ENCODE measurements around the gene SLC22A2. TPM values are rescaled to one million over a fixed set of nuclear protein-coding genes. Genes with fewer than 3 reads are reported as not detected.

SLC22A2 gene
- total and polyA plus RNA-seq, 4 experiments from 2014 or later: not detected

GRCh38 chr6:160265869-160266476 is 7.4 kb upstream of the SLC22A2 start:
- intact Hi-C loops (cut with micrococcal nuclease): no loop called here
- no peak for DNase-seq
- Mint-ChIP-seq H3K27me3 (peaks cover 3% of the 10 kb centered on the region in 2 donors), H3K9me3 (no peaks in the 10 kb centered on the region), H3K36me3 (no peaks in the 10 kb centered on the region), H3K27ac (peak overlapping the region in 2 of 7 donors; percentile 0 to 37), H3K4me3 (peak overlapping the region in 6 of 8 donors; percentile 37 to 60 (median 56)), H3K4me1 (peaks cover 7 to 9% (median 8%) of the 10 kb centered on the region in 4 donors)
- H3K4me1 ChIP-seq (ENCODE audit: insufficient read depth, low read length): no peaks in the 10 kb centered on the region
- no peaks in the 10 kb centered on the region for H3K9me3 ChIP-seq (ENCODE audit: control insufficient read depth in 1 of 2, low read length in 2 of 2)
- ChIA-PET CTCF (ENCODE audit: partially characterized antibody) (interaction anchor here (1.6 kb wide), 1 partner anchor 9 kb away, joined by 3 read pairs; no protein-coding TSS in a partner anchor), POLR2A (ENCODE audit: partially characterized antibody) (no interaction called here)
- H3K27me3 ChIP-seq (ENCODE audit: insufficient read depth, low read length): no peaks in the 10 kb centered on the region
- no peaks in the 10 kb centered on the region for H3K36me3 ChIP-seq (ENCODE audit: insufficient read depth, low read length)
- no peak overlapping the region for H3K27ac ChIP-seq (ENCODE audit: low read depth, low read length)
- H3K4me3 ChIP-seq (ENCODE audit: low read length in 2 of 2): no peak overlapping the region

- Mint-ChIP-seq H3K27me3 (peaks cover 7 to 9% of the 10 kb centered on the region in 2 donors), H3K9me3 (no peaks in the 10 kb centered on the region), H3K4me1 (peaks cover 7 to 9% (median 8%) of the 10 kb centered on the region in 4 donors), H3K4me3 (no peak overlapping the region), H3K36me3 (no peaks in the 10 kb centered on the region), H3K27ac (no peak overlapping the region)
- ChIA-PET CTCF (ENCODE audit: partially characterized antibody) (no interaction called here), POLR2A (ENCODE audit: partially characterized antibody) (no interaction called here)
- no peaks in the 10 kb centered on the region for H3K9me3 ChIP-seq (ENCODE audit: control insufficient read depth in 1 of 2, low read length in 2 of 2)
- no peak for DNase-seq
- H3K4me3 ChIP-seq (ENCODE audit: low read length in 2 of 2): no peak overlapping the region
- no peak overlapping the region for H3K27ac ChIP-seq (ENCODE audit: low read depth, low read length)
- H3K36me3 ChIP-seq (ENCODE audit: insufficient read depth, low read length): no peaks in the 10 kb centered on the region
- intact Hi-C loops (cut with micrococcal nuclease): no loop called here
- H3K27me3 ChIP-seq (ENCODE audit: insufficient read depth, low read length): no peaks in the 10 kb centered on the region
- H3K4me1 ChIP-seq (ENCODE audit: insufficient read depth, low read length): no peaks in the 10 kb centered on the region
These were observed 5.5 kb upstream of the SLC22A2 start for GRCh38 chr6:160264061-160264612.

GRCh38 chr6:160263196-160263939 is 4.7 kb upstream of the SLC22A2 start:
- Mint-ChIP-seq H3K27ac (peak overlapping the region in 1 of 7 donors; percentile 13), H3K36me3 (no peaks in the 10 kb centered on the region), H3K4me1 (peaks cover 7 to 9% (median 8%) of the 10 kb centered on the region in 4 donors), H3K9me3 (no peaks in the 10 kb centered on the region), H3K4me3 (no peak overlapping the region), H3K27me3 (peaks cover 9 to 10% of the 10 kb centered on the region in 2 donors)
- H3K9me3 ChIP-seq (ENCODE audit: control insufficient read depth in 1 of 2, low read length in 2 of 2): no peaks in the 10 kb centered on the region
- H3K36me3 ChIP-seq (ENCODE audit: insufficient read depth, low read length): no peaks in the 10 kb centered on the region
- no peak for DNase-seq
- H3K4me3 ChIP-seq (ENCODE audit: low read length in 2 of 2): no peak overlapping the region
- POLR2A ChIA-PET (ENCODE audit: partially characterized antibody): no interaction called here
- no peak overlapping the region for H3K27ac ChIP-seq (ENCODE audit: low read depth, low read length)
- H3K4me1 ChIP-seq (ENCODE audit: insufficient read depth, low read length): no peaks in the 10 kb centered on the region
- no peaks in the 10 kb centered on the region for H3K27me3 ChIP-seq (ENCODE audit: insufficient read depth, low read length)
- intact Hi-C loops (cut with micrococcal nuclease): no loop called here
- CTCF ChIA-PET (ENCODE audit: partially characterized antibody): no interaction called here

GRCh38 chr6:160261991-160262680 is 3.5 kb upstream of the SLC22A2 start:
- Mint-ChIP-seq H3K27ac (peak overlapping the region in 1 of 7 donors; percentile 27), H3K9me3 (no peaks in the 10 kb centered on the region), H3K4me3 (no peak overlapping the region), H3K27me3 (peaks cover 12 to 14% of the 10 kb centered on the region in 2 donors), H3K4me1 (peaks cover 7 to 9% (median 8%) of the 10 kb centered on the region in 4 donors), H3K36me3 (no peaks in the 10 kb centered on the region)
- CTCF ChIA-PET (ENCODE audit: partially characterized antibody): no interaction called here
- Histone ChIP-seq H3K36me3 (ENCODE audit: insufficient read depth, low read length) (no peaks in the 10 kb centered on the region), H3K4me1 (ENCODE audit: insufficient read depth, low read length) (no peaks in the 10 kb centered on the region), H3K4me3 (ENCODE audit: low read length in 2 of 2) (no peak overlapping the region), H3K27me3 (ENCODE audit: insufficient read depth, low read length) (no peaks in the 10 kb centered on the region), H3K9me3 (ENCODE audit: control insufficient read depth in 1 of 2, low read length in 2 of 2) (no peaks in the 10 kb centered on the region), H3K27ac (ENCODE audit: low read depth, low read length) (no peak overlapping the region)
- POLR2A ChIA-PET (ENCODE audit: partially characterized antibody): no interaction called here
- DNase-seq: peak in 1 of 5 donors; percentile 2
- intact Hi-C loops (cut with micrococcal nuclease): no loop called here

- H3K9me3 ChIP-seq (ENCODE audit: control insufficient read depth in 1 of 2, low read length in 2 of 2): no peaks in the 10 kb centered on the region
- H3K9me3 Mint-ChIP-seq: no peaks in the 10 kb centered on the region
- H3K36me3 Mint-ChIP-seq: no peaks in the 10 kb centered on the region
- POLR2A ChIA-PET (ENCODE audit: partially characterized antibody): no interaction called here
- no peak overlapping the region for H3K27ac Mint-ChIP-seq
- H3K36me3 ChIP-seq (ENCODE audit: insufficient read depth, low read length): no peaks in the 10 kb centered on the region
- DNase-seq: no peak
- no peak overlapping the region for H3K4me3 ChIP-seq (ENCODE audit: low read length in 2 of 2)
- no peaks in the 10 kb centered on the region for H3K4me1 ChIP-seq (ENCODE audit: insufficient read depth, low read length)
- CTCF ChIA-PET (ENCODE audit: partially characterized antibody): no interaction called here
- H3K27ac ChIP-seq (ENCODE audit: low read depth, low read length): no peak overlapping the region
- peaks cover 2 to 3% (median 2%) of the 10 kb centered on the region in 4 donors for H3K4me1 Mint-ChIP-seq
- H3K27me3 ChIP-seq (ENCODE audit: insufficient read depth, low read length): no peaks in the 10 kb centered on the region
- peaks cover 14% of the 10 kb centered on the region in 2 donors for H3K27me3 Mint-ChIP-seq
- no peak overlapping the region for H3K4me3 Mint-ChIP-seq
- intact Hi-C loops (cut with micrococcal nuclease): no loop called here
These were observed 2.3 kb upstream of the SLC22A2 start for GRCh38 chr6:160260803-160261450.

- no peaks in the 10 kb centered on the region for H3K9me3 Mint-ChIP-seq
- no peaks in the 10 kb centered on the region for H3K36me3 ChIP-seq (ENCODE audit: insufficient read depth, low read length)
- no peaks in the 10 kb centered on the region for H3K36me3 Mint-ChIP-seq
- H3K9me3 ChIP-seq (ENCODE audit: control insufficient read depth in 1 of 2, low read length in 2 of 2): no peaks in the 10 kb centered on the region
- DNase-seq: no peak
- POLR2A ChIA-PET (ENCODE audit: partially characterized antibody): no interaction called here
- no peaks in the 10 kb centered on the region for H3K27me3 ChIP-seq (ENCODE audit: insufficient read depth, low read length)
- peaks cover 0 to 1% (median 0%) of the 10 kb centered on the region in 4 donors for H3K4me1 Mint-ChIP-seq
- no peaks in the 10 kb centered on the region for H3K4me1 ChIP-seq (ENCODE audit: insufficient read depth, low read length)
- H3K4me3 Mint-ChIP-seq: no peak overlapping the region
- CTCF ChIA-PET (ENCODE audit: partially characterized antibody): no interaction called here
- H3K27me3 Mint-ChIP-seq: peaks cover 14% of the 10 kb centered on the region in 2 donors
- H3K4me3 ChIP-seq (ENCODE audit: low read length in 2 of 2): no peak overlapping the region
- H3K27ac ChIP-seq (ENCODE audit: low read depth, low read length): no peak overlapping the region
- H3K27ac Mint-ChIP-seq: no peak overlapping the region
- intact Hi-C loops (cut with micrococcal nuclease): no loop called here
These were observed 1.7 kb upstream of the SLC22A2 start for GRCh38 chr6:160260367-160260766.

GRCh38 chr6:160259598-160259997 is 977 bp upstream of the SLC22A2 start:
- peaks cover 14% of the 10 kb centered on the region in 2 donors for H3K27me3 Mint-ChIP-seq
- Histone ChIP-seq H3K4me3 (ENCODE audit: low read length in 2 of 2) (no peak overlapping the region), H3K27ac (ENCODE audit: low read depth, low read length) (no peak overlapping the region), H3K4me1 (ENCODE audit: insufficient read depth, low read length) (no peaks in the 10 kb centered on the region), H3K9me3 (ENCODE audit: control insufficient read depth in 1 of 2, low read length in 2 of 2) (no peaks in the 10 kb centered on the region), H3K27me3 (ENCODE audit: insufficient read depth, low read length) (no peaks in the 10 kb centered on the region), H3K36me3 (ENCODE audit: insufficient read depth, low read length) (no peaks in the 10 kb centered on the region)
- no peaks in the 10 kb centered on the region for H3K9me3 Mint-ChIP-seq
- H3K27ac Mint-ChIP-seq: no peak overlapping the region
- no peaks in the 10 kb centered on the region for H3K4me1 Mint-ChIP-seq
- ChIA-PET POLR2A (ENCODE audit: partially characterized antibody) (no interaction called here), CTCF (ENCODE audit: partially characterized antibody) (no interaction called here)
- H3K36me3 Mint-ChIP-seq: no peaks in the 10 kb centered on the region
- no peak for DNase-seq
- H3K4me3 Mint-ChIP-seq: no peak overlapping the region
- intact Hi-C loops (cut with micrococcal nuclease): no loop called here
